Panc1 (cell line): ENCODE measurements around the gene UBE2V1. TPM values are rescaled to one million over a fixed set of nuclear protein-coding genes. Genes with fewer than 3 reads are reported as not detected.

Experiments
- ATAC-seq: fragments of 200-7000 bp; cut with Tn5 transposase; 2 replicates; pipeline ENCODE4 v1.9.1; 2020; ENCODE audit warnings: mild to moderate bottlenecking, moderate library complexity
- BruUV-seq: library from RNA; stranded (reverse); fragments of 400-500 nt; replicated peaks from 2 replicates; lab custom pipeline; 2021; lab: Mats Ljungman, UMichigan
- CTCF ChIA-PET: fragments of 300-600 bp; sonication (Branson Sonifier 250); formaldehyde crosslinking; loops from one replicate; lab custom pipeline; 2022; ENCODE audit warnings: antibody characterized with exemption; lab: Charles Lee
- POLR2A ChIA-PET: fragments of 300-600 bp; sonication (Branson Sonifier 250); formaldehyde crosslinking; loops from one replicate; lab custom pipeline; 2022; ENCODE audit warnings: antibody characterized with exemption; lab: Charles Lee
- DNase-seq: peaks from one replicate; pipeline ENCODE4 v3.0.0-alpha.2; 2010; ENCODE audit warnings: low read depth, low spot score
- H3K27ac ChIP-seq: 2 replicates; pipeline ENCODE4 v1.5.1; 2011; ENCODE audit warnings: mild to moderate bottlenecking, low read length, inconsistent platforms
- H3K27me3 ChIP-seq: fragments of 200-500 bp; sonication (Bioruptor generic); 2 replicates; pipeline ENCODE4 v1.6.0; 2014; ENCODE audit warnings: low read length, inconsistent platforms; ENCODE audit not compliant: control insufficient read depth, insufficient read depth
- H3K36me3 ChIP-seq: fragments of 200-500 bp; sonication (Bioruptor generic); 2 replicates; pipeline ENCODE4 v1.5.1; 2014; ENCODE audit warnings: inconsistent platforms, mild to moderate bottlenecking, low read length, moderate library complexity; ENCODE audit not compliant: control insufficient read depth, insufficient read depth
- H3K4me1 ChIP-seq: 2 replicates; pipeline ENCODE4 v1.5.1; 2011; ENCODE audit warnings: inconsistent platforms, mild to moderate bottlenecking, low read length, moderate library complexity; ENCODE audit not compliant: control insufficient read depth, insufficient read depth
- H3K4me3 ChIP-seq, 2 experiments: 2 replicates each; pipeline ENCODE4 v1.5.1; 2011 to 2012; ENCODE audit warnings: low read depth in 2 of 2, low read length in 2 of 2, mild to moderate bottlenecking in 2 of 2, inconsistent platforms in 1 of 2, moderate library complexity in 1 of 2
- H3K9me3 ChIP-seq: fragments of 200-500 bp; sonication (Bioruptor generic); 2 replicates; pipeline ENCODE4 v1.5.1; 2014; ENCODE audit warnings: low read depth, mild to moderate bottlenecking, inconsistent platforms, low read length, moderate library complexity; ENCODE audit not compliant: control insufficient read depth, insufficient read depth
- POLR2AphosphoS5 ChIP-seq: IDR thresholded peaks from 2 replicates; pipeline ENCODE4 v1.6.1; 2012; ENCODE audit warnings: mild to moderate bottlenecking, low read depth, low read length, moderate library complexity
- SIN3A ChIP-seq: IDR thresholded peaks from 2 replicates; pipeline ENCODE4 v1.6.1; 2012; ENCODE audit warnings: low read depth, mild to moderate bottlenecking, low read length, moderate library complexity, borderline replicate concordance; ENCODE audit not compliant: insufficient read depth
- TCF7L2 ChIP-seq: IDR thresholded peaks from 2 replicates; pipeline ENCODE4 v1.6.1; 2011; ENCODE audit warnings: mild to moderate bottlenecking, low read depth, low read length, inconsistent platforms
- in situ Hi-C: cut with HindIII; loops from 2 replicates; pipeline ENCODE4 v1.10.0; 2016; ENCODE audit warnings: low sequenced_read_pairs, low pct_unique_long_range_greater_than_20kb
- intact Hi-C: fragments of 100-400 bp; cut with micrococcal nuclease; formaldehyde crosslinking; loops from one replicate; pipeline ENCODE4 v1.10.0; 2022; ENCODE audit not compliant: unreplicated experiment
- total RNA-seq: library from RNA; stranded (reverse); gene quantifications from one replicate; pipeline ENCODE4 v1.2.1, GENCODE V29; 2021; ENCODE audit not compliant: unreplicated experiment
- TF ChIP-seq, protein P1 (sequence below), 2 experiments: IDR thresholded peaks; 2 replicates each; pipeline ENCODE4 v1.6.1; 2011 to 2012; ENCODE audit warnings: low read depth in 2 of 2, control low read depth in 1 of 2, low read length in 1 of 2, mild to moderate bottlenecking in 1 of 2, moderate library complexity in 1 of 2; ENCODE audit not compliant: insufficient read depth in 1 of 2
- TF ChIP-seq, protein P2 (sequence below): fragments of 450-650 bp; IDR thresholded peaks from 2 replicates; pipeline ENCODE4 v1.5.1; 2017; ENCODE audit warnings: mild to moderate bottlenecking

The UBE2V1 gene
- total RNA-seq, 1 experiment from 2014 or later, result 115 TPM

DNA sequence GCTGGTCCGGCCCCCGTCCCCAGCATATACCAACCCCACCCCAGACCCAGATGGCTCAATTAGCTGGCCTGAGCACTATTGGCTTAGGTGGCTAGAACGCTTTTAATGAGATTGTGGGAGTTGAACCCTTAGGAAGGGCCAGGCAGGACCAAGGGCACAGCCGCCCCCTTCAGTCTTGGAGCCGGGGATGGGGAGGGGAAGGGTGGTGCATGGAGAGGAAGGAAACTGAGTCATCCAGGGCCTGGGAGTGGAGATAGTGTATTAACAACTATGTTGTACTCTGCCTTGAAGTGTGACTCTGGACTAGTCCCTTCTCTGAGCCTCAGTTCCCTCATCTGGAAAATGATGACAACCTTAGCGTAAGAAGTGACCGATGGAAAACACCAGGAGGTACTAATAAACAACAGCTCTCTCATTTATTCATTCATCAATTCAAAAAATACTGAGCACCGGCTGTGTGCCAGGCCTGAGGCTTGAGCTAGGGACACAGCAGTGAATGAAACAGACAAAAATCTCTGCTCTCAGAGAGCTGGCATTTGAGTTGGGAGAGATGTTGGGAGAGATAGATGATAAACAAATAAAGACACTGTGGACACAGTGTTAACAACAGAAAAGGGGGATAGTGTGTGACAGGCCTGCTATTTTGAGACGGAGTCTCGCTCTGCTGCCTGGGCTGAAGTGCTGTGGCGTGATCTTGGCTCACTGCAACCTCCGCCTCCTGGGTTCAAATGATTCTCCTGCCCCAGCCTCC lies 29.0 kb upstream of the UBE2V1 start:
- ChIA-PET POLR2A (no interaction called here), CTCF (no interaction called here)
- in situ Hi-C loops (no loop called here), intact Hi-C loops (no loop called here)
- H3K36me3 ChIP-seq, result peaks cover 15% of the 10 kb centered on the region
- ATAC-seq (no peak), DNase-seq (no peak)
- TF ChIP-seq, protein P1, sequence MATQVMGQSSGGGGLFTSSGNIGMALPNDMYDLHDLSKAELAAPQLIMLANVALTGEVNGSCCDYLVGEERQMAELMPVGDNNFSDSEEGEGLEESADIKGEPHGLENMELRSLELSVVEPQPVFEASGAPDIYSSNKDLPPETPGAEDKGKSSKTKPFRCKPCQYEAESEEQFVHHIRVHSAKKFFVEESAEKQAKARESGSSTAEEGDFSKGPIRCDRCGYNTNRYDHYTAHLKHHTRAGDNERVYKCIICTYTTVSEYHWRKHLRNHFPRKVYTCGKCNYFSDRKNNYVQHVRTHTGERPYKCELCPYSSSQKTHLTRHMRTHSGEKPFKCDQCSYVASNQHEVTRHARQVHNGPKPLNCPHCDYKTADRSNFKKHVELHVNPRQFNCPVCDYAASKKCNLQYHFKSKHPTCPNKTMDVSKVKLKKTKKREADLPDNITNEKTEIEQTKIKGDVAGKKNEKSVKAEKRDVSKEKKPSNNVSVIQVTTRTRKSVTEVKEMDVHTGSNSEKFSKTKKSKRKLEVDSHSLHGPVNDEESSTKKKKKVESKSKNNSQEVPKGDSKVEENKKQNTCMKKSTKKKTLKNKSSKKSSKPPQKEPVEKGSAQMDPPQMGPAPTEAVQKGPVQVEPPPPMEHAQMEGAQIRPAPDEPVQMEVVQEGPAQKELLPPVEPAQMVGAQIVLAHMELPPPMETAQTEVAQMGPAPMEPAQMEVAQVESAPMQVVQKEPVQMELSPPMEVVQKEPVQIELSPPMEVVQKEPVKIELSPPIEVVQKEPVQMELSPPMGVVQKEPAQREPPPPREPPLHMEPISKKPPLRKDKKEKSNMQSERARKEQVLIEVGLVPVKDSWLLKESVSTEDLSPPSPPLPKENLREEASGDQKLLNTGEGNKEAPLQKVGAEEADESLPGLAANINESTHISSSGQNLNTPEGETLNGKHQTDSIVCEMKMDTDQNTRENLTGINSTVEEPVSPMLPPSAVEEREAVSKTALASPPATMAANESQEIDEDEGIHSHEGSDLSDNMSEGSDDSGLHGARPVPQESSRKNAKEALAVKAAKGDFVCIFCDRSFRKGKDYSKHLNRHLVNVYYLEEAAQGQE (IDR thresholded peaks at IDR 0.05; ENCODE audit: insufficient read depth in 1 of 2, low read depth in 2 of 2, low read length in 1 of 2), result no peak
- TF ChIP-seq SIN3A (no peak), TCF7L2 (no peak), POLR2AphosphoS5 (no peak)
- TF ChIP-seq, protein P2, sequence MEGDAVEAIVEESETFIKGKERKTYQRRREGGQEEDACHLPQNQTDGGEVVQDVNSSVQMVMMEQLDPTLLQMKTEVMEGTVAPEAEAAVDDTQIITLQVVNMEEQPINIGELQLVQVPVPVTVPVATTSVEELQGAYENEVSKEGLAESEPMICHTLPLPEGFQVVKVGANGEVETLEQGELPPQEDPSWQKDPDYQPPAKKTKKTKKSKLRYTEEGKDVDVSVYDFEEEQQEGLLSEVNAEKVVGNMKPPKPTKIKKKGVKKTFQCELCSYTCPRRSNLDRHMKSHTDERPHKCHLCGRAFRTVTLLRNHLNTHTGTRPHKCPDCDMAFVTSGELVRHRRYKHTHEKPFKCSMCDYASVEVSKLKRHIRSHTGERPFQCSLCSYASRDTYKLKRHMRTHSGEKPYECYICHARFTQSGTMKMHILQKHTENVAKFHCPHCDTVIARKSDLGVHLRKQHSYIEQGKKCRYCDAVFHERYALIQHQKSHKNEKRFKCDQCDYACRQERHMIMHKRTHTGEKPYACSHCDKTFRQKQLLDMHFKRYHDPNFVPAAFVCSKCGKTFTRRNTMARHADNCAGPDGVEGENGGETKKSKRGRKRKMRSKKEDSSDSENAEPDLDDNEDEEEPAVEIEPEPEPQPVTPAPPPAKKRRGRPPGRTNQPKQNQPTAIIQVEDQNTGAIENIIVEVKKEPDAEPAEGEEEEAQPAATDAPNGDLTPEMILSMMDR, result no peak
- H3K27me3 ChIP-seq, result no peaks in the 10 kb centered on the region
- H3K4me3 ChIP-seq, result no peak overlapping the region
- no TSS peak for BruUV-seq
- H3K4me1 ChIP-seq, result peaks cover 87% of the 10 kb centered on the region
- H3K27ac ChIP-seq, result peak overlapping the region; percentile 41
- no peaks in the 10 kb centered on the region for H3K9me3 ChIP-seq

DNA sequence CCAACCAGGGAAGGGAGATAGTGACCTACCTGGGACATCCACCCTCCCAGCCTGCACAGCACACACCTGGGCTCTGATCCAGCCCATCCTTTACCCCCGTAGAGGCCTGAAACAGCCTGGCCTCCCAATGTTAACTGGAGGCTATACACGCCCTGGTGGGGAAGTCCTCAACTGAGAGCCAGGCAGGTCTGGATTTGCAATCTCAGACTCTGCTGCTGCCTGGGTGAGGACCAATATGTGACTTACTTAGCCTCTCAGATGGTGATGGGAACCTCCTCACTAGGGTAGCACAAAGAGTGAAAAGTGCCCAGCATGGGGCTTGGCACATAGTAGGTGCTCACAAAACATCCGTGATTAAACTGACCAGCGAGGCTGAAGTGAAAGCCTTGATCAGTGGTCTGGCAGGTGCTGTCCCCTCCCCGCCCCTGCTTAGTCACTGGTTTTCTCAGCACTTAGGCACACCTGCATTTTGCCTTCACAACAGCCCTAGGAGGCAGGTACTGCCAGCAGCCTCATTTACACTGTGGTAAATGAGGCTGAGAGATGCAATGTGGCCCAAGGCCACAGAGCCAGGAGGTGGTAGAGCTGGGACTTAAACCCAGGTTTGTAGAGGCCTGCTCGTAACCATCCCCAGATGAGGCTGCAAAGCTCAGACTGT lies 28.2 kb upstream of the UBE2V1 start:
- intact Hi-C loops, result no loop called here
- ATAC-seq, result no peak
- H3K4me1 ChIP-seq, result peaks cover 81% of the 10 kb centered on the region

More for the DNA sequence above, 28.2 kb upstream of the UBE2V1 start:
- Histone ChIP-seq H3K4me3 (no peak overlapping the region), H3K36me3 (peaks cover 15% of the 10 kb centered on the region), H3K9me3 (no peaks in the 10 kb centered on the region), H3K27me3 (no peaks in the 10 kb centered on the region), H3K27ac (peak overlapping the region; percentile 95)
- CTCF ChIA-PET, result interaction anchor here (0.9 to 1.4 kb wide), 2 partner anchors 20 to 162 kb away, joined by 6 to 7 read pairs; no protein-coding TSS in a partner anchor
- POLR2A ChIA-PET, result no interaction called here
- TF ChIP-seq, protein P2, result no peak
- no peak; the same call in 1 of the 2 replicates for TF ChIP-seq POLR2AphosphoS5
- BruUV-seq, result no TSS peak
- no peak for DNase-seq
- in situ Hi-C loops, result no loop called here
